Smooth muscle cell of the brain vasculature (primary cell): ENCODE data around the gene PCBD2.
"Not testable (repeated sequence)": the region's sequence is repeated elsewhere in the genome, so short reads cannot be mapped to it uniquely, and the experiment has no call there.

Source experiments
- DNase-seq: peaks from one replicate; pipeline ENCODE4 v3.0.0-alpha.2; 2012; ENCODE audit warnings: low read depth, low spot score

PCBD2 gene

DNA sequence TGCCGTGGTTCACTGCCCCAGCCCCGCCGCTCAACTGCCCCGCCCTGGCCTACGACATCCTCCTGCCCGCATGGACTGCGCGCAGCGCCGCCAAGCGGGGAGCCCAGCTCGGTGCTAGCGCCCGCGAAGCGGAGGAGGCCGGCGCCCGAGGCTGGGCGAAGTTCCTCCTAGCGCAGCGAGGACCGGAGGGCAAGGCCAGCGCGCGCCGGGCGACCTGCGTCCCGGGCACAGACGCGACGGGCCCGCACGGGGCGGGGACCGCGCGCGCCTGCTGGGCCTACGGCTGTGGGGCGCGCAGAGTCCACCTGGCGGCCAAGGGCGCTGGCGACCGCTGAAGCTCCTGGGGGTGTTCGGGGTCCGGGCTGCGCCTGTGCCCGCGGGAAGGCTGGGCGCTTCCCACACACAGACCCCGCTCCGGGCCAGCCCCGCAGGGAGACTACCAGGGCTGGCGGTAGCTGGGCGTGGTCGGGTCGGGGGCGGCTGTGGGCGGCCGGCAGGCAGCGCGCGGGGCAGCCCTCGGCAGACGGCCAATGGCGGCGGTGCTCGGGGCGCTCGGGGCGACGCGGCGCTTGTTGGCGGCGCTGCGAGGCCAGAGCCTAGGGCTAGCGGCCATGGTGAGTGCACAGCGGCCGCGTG, at the start of gene PCBD2:
TSS of gene PCBD2 (plus strand) at position 522 of the 636 bp plus-strand sequence. CDS start at position 531, 9 bp downstream.
- DNase-seq: peak; percentile 71

DNA sequence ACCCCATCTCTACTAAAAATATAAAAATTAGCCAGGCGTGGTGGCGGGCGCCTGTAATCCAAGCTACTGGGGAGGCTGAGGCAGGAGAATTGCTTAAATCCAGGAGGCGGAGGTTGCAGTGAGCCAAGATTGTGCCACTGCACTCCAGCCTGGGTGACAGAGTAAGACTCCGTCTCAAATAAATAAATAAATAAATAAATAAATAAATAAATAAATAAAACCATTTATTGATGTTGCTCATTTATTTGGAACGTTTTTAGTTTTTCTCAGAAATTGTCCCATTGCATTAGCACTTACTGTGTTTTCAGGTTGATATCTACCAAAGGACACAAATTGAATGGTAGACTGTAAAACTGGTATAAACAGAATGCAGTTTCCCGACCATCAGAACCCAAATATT, 48.5 kb upstream of the PCBD2 start:
- not testable (repeated sequence) for DNase-seq

DNA sequence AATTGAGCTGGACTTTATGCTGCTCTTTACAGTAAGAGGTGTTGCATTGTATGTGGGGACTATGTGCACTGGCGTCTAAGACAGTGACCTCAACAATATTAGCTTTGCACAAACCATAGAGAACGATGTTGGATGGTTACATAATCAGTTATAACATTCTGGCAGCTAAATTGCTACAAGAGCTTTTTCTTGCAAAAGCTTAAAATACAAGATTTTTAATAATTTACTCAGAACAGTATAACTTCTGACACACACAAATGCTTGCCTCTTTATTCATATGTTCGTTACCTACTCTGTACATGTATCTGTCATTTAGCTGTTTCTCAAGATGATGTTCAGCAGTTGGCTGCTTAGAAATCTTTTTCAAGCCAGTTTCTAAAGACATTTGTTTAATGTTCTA, 47.5 kb upstream of the PCBD2 start:
- DNase-seq: no peak

DNA sequence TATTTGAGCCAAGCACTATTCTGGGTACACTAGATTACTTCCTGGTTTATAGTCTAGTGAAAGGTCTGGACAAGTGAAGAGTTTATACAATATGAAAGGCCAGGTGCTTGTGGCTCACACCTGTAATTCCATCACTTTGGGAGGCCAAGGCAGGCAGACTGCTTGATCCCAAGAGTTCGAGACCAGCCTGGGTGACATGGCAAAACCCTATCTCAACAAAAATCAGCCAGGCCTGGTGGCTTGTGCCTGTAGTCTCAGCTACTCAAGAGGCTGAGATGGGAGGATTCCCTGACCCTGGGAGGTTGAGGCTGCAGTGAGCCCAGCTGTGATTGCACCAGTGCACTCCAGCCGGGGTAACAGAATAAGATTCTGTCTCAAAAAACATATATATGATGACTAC, 40.2 kb upstream of the PCBD2 start:
- no peak for DNase-seq

DNA sequence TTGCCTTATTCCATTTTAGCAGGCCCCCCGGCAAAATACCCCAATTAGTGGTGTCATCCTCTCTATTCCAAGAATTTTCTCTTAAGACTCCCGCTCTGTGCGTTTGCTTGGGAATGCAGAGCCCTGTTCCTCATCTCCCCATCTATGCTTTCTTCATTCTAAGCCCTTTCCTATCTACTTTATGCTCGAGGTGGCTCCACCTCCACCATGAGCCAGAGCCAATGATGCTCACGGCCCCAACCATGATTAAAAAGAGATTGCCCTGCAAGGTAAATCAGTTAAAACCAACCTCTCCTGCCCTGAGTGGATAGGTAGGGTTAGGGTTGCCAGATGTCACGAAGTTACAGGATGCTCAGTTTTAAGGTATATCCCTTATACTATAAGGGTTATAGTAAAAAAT, 31.4 kb upstream of the PCBD2 start:
- DNase-seq: no peak

DNA sequence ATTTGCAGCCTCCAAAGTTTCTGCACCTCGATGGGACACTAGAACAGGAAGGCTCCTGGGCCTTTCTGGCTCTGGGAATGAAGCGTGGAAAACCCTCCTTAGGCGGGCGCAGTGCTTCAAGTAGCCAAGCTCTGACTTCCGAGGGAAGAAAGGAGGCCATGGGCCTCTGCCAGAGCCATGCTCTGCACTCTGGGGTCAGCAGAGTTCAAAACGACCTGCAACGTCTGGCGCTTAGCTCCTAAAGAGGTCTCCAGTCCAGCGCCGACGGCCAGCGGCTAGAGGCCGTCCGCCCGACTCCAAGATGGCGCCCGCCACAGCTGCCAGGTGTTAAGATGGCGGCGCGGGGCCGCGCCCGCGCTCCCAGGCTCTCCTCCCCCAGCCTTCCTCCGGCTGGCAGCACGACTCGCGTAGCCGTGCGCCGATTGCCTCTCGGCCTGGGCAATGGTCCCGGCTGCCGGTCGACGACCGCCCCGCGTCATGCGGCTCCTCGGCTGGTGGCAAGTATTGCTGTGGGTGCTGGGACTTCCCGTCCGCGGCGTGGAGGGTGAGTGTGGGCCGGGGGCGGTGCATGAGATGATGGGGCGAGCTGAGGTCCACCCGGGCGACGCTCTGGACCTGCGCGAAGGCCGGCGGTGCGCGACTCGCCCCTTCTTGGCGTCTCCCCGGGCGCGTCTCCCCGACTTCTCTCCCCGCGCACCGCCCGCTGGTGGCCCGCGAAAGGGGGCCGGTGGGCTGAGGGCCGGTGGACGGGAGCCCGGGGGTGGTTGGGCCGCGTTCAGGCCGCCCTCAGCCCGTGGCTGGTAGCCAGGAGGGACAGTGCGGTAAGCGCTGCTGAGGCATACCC, 30.7 kb upstream of the PCBD2 start, which contains the start of gene TXNDC15:
TSS of gene TXNDC15 (plus strand) at position 385 of the 844 bp plus-strand sequence. CDS start at position 442, 57 bp downstream.
- peak; percentile 57 for DNase-seq

DNA sequence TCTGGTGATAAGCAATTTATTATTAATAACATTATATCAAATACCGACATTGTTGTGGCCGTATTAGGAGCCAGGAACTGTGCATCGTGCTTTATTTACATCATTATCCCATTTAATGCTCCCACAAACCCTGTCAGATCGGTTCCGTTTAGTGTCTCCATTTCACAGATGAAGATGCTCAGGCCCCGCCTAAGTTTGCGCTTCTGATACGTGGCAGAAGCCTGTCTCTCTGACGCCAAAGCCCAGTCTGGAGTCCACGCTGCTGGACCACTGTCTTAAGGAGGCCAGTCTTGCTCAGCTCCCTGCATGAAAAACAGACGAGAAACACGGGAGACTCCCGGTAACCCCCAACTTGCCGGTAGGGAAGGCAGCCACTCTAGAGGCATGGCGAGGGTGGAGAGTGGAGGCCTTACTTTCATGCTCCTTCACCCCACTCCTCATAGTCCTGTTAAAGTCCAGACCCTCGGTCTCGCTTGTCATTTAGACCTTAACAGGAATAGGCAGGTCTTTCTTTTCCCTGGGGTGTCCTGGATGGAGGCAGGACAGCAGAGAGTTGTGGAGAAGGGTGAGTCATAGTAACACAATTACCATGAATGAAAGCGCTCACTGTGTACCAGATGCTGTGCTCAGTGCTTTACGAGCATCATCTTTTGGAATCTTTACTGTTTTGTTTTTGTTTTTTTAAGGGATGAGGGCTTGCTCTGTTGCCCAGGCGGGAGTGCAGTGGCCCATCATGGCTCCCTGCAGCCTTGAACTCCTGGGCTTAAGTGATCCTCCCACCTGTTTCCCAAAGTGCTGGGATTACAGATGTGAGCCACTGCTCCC, 29.9 kb upstream of the PCBD2 start:
- peak; percentile 82 for DNase-seq

DNA sequence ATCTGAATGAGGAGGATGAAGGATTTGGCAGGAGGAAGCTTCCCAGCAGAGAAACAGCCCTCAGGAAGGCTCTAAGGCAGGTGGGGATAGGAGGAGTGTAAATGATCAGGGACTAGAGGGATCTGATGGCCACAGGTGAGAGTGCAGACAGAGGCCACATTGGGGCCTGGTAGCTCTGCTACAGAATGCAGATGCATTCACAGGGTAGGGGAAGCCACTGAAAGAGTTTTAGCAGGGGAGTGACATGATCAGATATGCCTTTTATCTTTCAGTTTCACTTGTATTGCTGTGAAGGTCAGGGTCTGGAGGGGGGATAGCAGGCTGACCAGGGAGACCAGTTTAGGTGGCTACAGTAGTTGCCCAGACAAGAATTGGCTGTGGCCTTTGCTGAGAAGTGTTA, 27.8 kb upstream of the PCBD2 start:
- no peak for DNase-seq

DNA sequence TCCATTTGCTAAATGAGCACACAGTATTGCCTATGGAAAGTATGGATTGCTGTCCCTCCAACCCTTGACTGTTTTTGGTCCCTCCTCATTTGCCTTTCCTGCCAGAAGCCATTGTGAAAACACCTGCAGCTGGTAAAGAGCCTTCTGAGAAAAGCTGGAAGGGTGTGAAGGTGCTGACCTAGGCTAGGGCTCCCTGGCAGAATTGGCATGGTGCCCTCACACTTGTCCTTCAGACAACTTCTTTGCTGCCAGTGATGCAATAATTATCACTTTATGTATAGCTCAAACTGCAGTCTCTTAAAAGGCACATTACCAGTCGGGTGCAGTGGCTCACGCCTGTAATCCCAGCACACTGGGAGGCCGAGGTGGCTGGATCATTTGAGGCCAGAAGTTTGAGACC, 26.5 kb upstream of the PCBD2 start:
- DNase-seq: no peak

DNA sequence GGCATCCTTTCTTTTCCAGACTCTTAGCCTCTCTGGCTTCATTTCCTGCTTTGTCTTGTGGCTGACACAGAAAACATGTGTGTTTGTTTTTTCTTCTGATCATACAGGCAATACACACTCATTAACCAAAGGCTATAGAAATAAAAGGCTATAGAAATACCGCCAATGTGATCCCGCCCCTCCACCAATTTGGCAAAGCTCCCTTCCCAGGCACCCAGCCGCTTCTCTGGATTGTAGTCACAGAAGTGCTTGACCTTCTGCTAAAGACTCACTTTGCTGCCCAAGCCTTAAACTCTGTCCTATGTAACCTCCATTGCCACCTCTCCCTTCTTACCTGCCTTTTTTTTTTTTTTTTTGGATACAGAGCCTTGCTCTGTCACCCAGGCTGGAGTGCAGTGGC, 25.5 kb upstream of the PCBD2 start:
- DNase-seq: no peak

DNA sequence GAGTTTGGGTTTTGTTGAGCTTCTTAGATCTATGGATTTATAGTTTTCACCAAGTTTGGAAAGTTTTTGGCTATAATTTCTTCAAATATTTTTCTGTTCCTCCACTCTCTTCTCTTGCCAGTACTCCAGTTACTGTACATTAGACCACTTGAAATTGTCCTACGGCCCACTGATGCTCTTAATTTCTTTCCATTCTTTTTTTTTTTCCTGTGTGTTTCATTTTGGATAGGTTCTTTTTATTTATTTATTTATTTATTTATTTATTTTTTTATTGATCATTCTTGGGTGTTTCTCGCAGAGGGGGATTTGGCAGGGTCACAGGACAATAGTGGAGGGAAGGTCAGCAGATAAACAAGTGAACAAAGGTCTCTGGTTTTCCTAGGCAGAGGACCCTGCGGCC, 24.0 kb upstream of the PCBD2 start:
- DNase-seq: not testable (repeated sequence)

DNA sequence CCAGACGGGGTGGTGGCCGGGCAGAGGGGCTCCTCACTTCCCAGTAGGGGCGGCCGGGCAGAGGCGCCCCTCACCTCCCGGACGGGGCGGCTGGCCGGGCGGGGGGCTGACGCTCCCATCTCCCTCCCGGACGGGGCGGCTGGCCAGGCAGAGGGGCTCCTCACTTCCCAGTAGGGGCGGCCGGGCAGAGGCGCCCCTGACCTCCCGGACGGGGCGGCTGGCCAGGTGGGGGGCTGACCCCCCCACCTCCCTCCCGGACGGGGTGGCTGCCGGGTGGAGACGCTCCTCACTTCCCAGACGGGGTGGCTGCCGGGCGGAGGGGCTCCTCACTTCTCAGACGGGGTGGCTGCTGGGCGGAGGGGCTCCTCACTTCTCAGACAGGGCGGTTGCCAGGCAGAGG, 23.2 kb upstream of the PCBD2 start:
- DNase-seq: not testable (repeated sequence)

DNA sequence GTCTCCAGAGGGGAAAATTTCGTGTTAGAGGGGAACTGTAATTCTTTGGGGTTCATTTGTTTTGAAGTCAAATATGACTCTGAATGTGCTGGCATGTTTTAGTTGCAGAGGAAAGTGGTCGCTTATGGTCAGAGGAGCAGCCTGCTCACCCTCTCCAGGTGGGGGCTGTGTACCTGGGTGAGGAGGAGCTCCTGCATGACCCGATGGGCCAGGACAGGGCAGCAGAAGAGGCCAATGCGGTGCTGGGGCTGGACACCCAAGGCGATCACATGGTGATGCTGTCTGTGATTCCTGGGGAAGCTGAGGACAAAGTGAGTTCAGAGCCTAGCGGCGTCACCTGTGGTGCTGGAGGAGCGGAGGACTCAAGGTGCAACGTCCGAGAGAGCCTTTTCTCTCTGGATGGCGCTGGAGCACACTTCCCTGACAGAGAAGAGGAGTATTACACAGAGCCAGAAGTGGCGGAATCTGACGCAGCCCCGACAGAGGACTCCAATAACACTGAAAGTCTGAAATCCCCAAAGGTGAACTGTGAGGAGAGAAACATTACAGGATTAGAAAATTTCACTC, 17.3 kb upstream of the PCBD2 start:
- no peak for DNase-seq

DNA sequence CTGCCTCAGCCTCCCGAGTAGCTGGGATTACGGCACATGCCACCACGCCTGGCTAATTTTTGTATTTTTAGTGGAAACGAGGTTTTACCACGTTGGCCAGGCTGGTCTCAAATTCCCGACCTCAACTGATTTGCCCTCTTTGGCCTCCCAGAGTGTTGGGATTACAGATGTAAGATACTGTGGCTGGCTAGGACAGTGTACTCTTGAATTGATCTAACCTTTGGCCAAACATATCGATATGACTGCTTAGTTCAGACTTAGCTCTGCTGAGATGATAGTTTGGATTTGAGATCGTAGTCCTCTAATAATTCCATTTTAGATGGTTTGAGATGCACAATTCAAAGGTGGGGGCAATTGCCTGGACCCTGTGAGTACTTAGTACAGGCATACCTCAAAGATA, 15.6 kb upstream of the PCBD2 start:
- DNase-seq: no peak

DNA sequence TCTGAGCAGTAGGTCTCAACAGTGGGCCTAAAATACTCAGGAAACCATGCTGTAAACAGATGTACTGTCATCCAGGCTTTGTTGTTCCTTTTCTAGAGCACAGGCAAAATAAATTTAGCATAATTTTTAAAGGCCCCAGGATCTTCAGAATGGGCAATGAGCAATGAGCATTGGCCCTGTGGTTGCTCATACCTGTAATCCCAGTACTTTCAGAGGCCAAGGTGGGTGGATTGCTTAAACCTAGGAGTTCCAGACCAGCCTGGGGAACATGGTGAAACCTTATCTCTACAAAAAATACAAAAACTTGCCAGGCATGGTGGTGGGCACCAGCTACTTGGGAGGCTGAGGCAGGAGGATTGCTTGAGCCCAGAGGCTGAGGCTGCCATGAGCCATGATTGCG, 13.5 kb upstream of the PCBD2 start:
- DNase-seq: no peak

DNA sequence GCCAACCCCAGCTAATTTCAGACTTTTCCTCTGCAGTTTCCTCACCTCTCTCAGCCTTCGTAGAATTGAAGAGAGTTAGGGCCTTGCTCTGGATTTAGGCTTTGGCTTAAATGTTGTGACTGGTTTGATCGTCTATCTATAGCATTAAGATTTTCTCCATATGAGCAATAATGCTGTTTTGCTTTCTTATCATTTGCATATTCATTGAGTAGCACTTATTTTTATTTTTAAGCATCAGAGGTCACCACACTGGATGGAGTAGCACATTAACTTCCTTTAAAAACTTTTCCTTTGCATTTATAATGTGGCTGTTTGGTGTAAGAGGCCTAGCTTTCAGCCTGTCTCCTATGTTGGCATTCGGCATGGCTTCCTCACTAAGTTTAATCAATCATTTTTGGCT, 12.6 kb upstream of the PCBD2 start:
- no peak for DNase-seq

DNA sequence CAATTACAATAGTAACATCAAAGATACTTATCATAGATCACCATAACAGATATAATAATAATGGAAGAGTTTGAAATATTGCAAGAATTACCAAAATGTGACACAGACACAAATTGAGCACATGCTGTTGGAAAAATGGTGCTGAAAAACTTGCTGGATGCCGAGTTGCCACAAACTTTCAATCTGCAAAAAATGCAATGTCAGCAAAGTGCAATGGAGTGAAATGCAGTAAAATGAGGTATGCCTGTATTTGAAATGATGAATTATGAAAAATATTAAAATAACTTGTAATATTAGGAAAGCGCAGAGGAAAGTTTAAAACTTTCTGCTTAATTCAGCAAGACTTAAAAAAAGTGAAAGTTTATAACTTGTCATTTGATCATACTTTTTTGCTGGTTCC, 12.0 kb upstream of the PCBD2 start:
- DNase-seq: no peak

DNA sequence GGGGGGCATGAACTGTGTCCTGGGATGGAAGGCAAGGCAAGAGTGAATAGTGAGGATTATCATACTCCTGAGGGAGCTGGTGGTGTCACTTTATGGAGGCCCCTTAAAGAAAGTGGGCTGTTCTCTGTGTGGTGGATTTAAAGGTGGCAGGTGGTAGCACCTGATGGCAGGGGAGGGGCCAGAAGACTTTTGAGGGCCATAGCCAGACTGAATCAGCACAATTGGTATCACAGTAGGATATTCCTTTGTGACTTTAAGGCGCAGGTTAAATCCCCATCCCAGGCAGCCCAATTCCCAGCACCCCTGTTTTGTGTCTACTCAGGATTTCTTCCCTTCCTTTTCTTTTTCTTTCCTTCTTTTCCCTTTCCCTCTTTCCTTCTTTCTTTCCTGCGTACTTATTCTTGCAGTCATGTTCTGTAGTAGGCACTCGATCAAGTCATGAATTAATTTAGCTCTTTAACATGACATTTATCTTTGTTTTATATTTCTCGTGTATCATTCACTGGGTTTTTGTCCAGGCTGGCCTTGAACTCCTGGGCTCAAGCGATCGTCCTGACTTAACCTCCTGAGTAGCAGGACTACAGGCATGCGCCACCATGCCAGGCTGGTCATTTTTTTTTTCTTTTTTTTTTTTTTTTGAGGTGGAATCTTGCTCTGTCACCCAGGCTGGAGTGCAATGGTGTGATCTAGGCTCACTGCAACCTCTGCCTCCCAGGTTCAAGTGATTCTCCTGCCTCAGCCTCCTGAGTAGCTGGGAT, 11.0 kb upstream of the PCBD2 start:
- DNase-seq: no peak

DNA sequence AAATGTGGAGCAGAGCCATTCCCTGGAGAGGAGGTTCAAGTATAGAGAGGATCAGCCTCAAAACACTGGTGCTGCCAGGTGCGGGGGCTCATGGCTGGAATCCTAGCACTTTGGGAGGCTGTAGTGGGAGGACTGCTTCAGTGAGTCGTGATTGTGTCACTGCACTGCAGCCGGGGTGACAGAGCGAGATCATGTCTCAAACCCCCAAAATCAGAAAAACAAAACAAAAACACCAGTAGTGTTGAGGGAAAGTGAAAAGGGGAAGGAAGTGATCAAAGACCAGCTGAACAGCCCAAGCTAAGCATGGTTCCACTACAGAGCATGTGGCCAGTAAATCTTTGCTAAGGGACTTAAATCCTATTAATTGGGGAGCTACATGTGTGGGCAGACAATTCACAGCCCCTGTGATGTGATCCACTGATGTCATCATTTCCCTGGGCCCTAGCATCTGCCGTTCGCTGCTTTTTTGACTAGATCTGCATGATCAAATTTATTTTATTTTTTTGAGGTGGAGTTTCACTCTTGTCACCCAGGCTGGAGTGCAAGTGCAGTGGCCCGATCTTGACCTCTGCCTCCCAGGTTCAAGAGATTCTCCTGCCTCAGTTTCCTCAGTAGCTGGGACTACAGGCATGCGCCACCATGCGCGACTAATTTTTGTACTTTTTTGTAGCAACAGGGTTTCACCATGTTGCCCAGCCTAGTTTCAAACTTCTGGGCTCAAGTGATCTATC, 2.7 kb upstream of the PCBD2 start:
- DNase-seq: no peak

DNA sequence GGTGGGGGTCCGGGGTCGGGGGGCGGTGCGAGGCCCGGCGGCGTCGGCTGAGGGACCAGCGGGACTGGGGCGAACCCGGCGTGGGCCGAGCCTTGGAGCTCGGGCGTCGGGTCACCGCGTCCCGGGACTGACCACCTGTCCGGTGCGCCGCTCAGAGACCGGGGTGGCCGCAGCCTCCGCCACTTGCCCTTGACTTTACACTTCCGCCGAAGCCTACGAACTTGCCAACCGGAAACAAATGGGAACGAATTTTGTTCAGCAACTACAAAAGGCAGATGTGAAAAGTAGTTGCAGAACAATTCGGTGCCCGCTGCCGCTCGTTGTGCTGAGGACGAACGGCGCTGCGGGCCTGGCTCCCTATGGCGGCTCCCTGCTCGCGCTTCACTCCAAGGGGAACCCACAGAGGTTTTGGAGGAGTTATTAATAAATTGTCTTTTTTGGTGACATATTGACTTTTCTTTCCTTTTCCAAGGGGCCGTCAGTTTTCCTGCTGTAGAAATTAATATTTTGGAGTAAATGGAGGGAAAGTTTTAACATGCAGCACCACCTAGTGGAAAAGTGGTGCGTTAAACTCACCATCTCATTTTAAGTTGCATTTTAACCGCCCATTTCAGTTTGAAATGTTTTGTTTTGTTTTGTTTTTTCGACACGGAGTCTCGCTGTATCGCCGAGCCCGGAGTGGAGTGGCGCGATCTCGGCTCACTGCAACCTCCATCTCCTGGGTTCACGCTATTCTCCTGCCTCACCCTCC, 490 bp downstream of the PCBD2 start:
- DNase-seq: peak; percentile 51
